ENCODE results near the gene CENPS.
A peak's percentile ranks its signal among the peaks of the same experiment; 100 is the strongest.
"Not testable (repeated sequence)": the region's sequence is repeated elsewhere in the genome, so short reads cannot be mapped to it uniquely, and the experiment has no call there.

CENPS gene

GRCh38 chr1:10451287-10451686 is 21.1 kb downstream of the CENPS start:
- DNase-seq (ENCODE audit: low read depth) = no peak

- no peak for DNase-seq (ENCODE audit: low read depth)
Observed at GRCh38 chr1:10456048-10456447, 25.8 kb downstream of the CENPS start.

- DNase-seq (ENCODE audit: low read depth) = no peak
Observed at GRCh38 chr1:10456661-10457060, 26.4 kb downstream of the CENPS start.

- not testable (repeated sequence) for DNase-seq (ENCODE audit: low read depth)
Observed at GRCh38 chr1:10457462-10457861, 27.2 kb downstream of the CENPS start.

GRCh38 chr1:10457875-10458274 is 27.6 kb downstream of the CENPS start:
- no peak for DNase-seq (ENCODE audit: low read depth)

GRCh38 chr1:10459184-10459583 is 29.0 kb downstream of the CENPS start:
- no peak for DNase-seq (ENCODE audit: low read depth)

- DNase-seq (ENCODE audit: low read depth) = no peak
Observed at GRCh38 chr1:10467078-10467477, 36.8 kb downstream of the CENPS start.

GRCh38 chr1:10470043-10470442 is 39.8 kb downstream of the CENPS start:
- DNase-seq (ENCODE audit: low read depth) = no peak

GRCh38 chr1:10471411-10472219 is 41.4 kb downstream of the CENPS start:
- no peak for DNase-seq (ENCODE audit: low read depth)

- peak; percentile 77 for DNase-seq (ENCODE audit: low read depth)
Observed at GRCh38 chr1:10472220-10473144, 42.2 kb downstream of the CENPS start, which contains the start of gene DFFA. TSS of gene DFFA (minus strand) at chr1:10472529. CDS start at chr1:10472458, 71 bp downstream.

- no peak for DNase-seq (ENCODE audit: low read depth)
Observed at GRCh38 chr1:10473145-10473765, 43.0 kb downstream of the CENPS start.

- DNase-seq (ENCODE audit: low read depth) = not testable (repeated sequence)
Observed at GRCh38 chr1:10474309-10474612, 44.0 kb downstream of the CENPS start.

GRCh38 chr1:10474613-10475507 is 44.6 kb downstream of the CENPS start, which contains the start of gene PEX14:
TSS of gene PEX14 (plus strand) at chr1:10474950. CDS start at chr1:10474967, 17 bp downstream.
- peak; percentile 70 for DNase-seq (ENCODE audit: low read depth)

GRCh38 chr1:10475510-10475909 is 45.3 kb downstream of the CENPS start:
- DNase-seq (ENCODE audit: low read depth) = no peak

- DNase-seq (ENCODE audit: low read depth) = no peak
Observed at GRCh38 chr1:10479296-10479695, 49.1 kb downstream of the CENPS start.

- DNase-seq (ENCODE audit: low read depth) = no peak
Observed at GRCh38 chr1:10480614-10481013, 50.4 kb downstream of the CENPS start.

- DNase-seq (ENCODE audit: low read depth) = no peak
Observed at GRCh38 chr1:10484521-10484920, 54.3 kb downstream of the CENPS start.

GRCh38 chr1:10489291-10490055 is 59.2 kb downstream of the CENPS start:
- DNase-seq (ENCODE audit: low read depth) = no peak

GRCh38 chr1:10490286-10490970 is 60.2 kb downstream of the CENPS start:
- no peak for DNase-seq (ENCODE audit: low read depth)

Measured in activated T-helper 1 cell treated with Interleukin-2 at 50 U/mL for 16 hours (primary cell).